T-helper 2 cell treated with Interferon-gamma antibody and Interleukin-4, amounts not matched to agents 100 ng/mL and 5 ng/mL, for 36 hours (primary cell): ENCODE results near the gene GLIS1. TPM values are rescaled to one million over a fixed set of nuclear protein-coding genes. Genes with fewer than 3 reads are reported as not detected.
"Not testable (repeated sequence)": the region's sequence is repeated elsewhere in the genome, so short reads cannot be mapped to it uniquely, and the experiment has no call there.

Source experiments
- intact Hi-C: fragments of 100-400 bp; cut with micrococcal nuclease; formaldehyde crosslinking; loops from one replicate; pipeline ENCODE4 v1.15.1; 2023
- total RNA-seq: library from RNA; stranded (reverse); gene quantifications from 2 replicates; pipeline ENCODE4 v1.2.3, GENCODE V29; 2022

Gene GLIS1
- not detected in 2 replicates for total RNA-seq

- intact Hi-C loops: no loop called here
Measured at GRCh38 chr1:53739109-53739681, at the start of gene GLIS1. Gene GLIS1 (minus strand): TSS chr1:53739164. CDS start chr1:53738064, 1,100 bp downstream.

- intact Hi-C loops: no loop called here
Measured at GRCh38 chr1:53787655-53788054, 48.7 kb upstream of the GLIS1 start.

GRCh38 chr1:53783056-53783455, 44.1 kb upstream of the GLIS1 start:
- intact Hi-C loops: no loop called here

DNA sequence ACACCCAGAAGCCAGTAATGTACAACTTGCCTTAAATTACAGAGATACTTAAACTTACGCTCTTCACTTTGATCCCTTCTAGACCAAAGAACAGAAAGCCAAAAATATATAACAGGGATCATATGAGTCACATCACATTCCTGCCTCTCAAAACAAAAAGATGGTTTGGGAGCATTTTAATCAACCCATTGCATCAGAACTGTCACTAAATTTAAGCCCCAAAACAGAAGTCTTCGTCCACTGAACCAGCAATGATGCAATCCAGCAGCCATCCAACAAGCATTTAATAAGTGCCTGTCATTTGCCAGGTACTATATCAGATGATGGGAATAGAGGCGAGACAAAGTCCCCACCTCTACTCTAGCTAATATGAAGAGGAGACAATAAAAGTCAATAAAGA, 42.7 kb upstream of the GLIS1 start:
- intact Hi-C loops: no loop called here

GRCh38 chr1:53777272-53777671, 38.3 kb upstream of the GLIS1 start:
- intact Hi-C loops: no loop called here

DNA sequence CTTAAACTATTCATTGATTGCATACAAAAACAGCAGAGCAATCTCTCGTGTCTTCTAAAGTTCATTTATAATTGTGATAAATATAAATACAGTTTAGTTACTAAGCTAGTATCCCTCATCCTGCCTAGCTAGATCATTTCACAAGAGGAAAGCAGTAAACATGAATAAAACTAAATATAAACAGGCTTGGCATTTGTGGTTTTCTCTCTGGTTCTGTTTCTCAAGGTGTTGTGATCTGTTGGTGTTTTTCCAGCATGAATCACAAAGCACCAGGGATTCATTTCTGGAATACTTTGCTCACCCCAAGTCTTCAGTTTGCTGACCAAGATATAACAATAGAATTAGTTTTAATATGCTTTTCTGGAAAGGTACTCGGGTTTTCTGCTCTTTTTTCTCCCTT, 32.7 kb upstream of the GLIS1 start:
- intact Hi-C loops: no loop called here

DNA sequence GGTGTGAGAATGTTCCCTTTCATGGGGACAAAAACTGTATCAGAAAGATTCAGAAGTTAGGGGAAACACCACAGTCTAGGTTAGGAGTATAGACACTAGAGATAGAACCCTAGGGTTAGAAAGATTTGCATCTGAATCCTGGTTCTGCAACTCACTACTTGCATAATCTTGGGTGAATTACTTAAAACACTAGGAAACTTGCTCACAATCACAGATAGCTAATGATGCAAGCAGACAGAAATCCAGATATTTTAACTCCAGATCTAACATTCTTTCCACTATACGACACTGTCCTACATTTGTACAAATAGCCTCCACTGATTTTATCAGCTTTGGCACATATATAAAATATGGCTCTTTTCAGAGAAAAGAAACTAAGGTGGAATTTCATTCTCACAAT, 30.8 kb upstream of the GLIS1 start:
- intact Hi-C loops: no loop called here

- intact Hi-C loops: no loop called here
Measured at GRCh38 chr1:53769184-53769583, 30.2 kb upstream of the GLIS1 start.

DNA sequence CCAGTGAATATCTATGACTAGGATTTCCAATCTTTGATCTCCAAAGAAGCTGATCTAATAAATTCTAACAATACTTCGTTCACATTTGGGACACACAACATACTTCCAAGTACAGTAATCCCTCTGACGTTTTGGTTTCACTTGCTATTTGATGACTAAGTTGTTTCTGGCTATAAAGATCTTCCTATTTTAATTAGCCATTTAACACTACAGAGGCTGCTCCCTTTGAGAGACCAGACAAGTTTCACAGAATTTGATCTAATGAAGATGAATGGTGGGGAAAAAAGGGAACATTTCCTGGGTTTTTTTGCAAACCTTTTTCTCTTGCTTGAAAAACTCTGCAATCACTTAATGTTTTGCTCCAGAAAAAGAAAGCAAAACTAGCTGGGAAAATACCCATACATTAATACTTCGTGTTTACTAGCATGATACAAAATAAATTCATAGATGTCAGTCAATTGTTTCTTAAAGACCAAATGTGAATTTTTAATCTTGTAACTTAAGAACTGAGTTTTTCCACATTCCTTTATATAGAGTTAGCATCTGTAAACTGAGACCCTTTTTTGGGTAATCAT, 28.0 kb upstream of the GLIS1 start:
- intact Hi-C loops: no loop called here

GRCh38 chr1:53766194-53766742, 27.3 kb upstream of the GLIS1 start:
- intact Hi-C loops: no loop called here

- intact Hi-C loops: no loop called here
Measured at GRCh38 chr1:53765657-53766056, 26.7 kb upstream of the GLIS1 start.

- intact Hi-C loops: no loop called here
Measured at GRCh38 chr1:53763911-53764310, 24.9 kb upstream of the GLIS1 start.

DNA sequence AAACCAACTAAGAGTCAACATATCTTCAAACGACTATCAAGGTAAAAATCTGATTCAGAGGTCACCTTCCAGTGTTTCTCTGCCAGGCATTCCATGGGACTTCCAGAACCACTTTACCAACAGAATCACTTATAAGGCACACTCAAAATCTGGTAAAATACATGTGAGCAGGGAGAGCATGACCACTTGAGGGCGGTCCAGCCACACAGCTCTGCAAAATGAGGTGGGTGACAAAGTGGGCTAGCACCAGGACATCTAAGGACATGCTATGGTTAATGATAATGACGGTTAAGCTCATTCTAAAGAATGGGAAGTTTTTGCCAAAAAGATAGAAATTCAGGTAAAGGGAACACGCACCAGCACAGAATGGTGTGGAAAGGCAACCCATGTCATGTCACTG, 24.5 kb upstream of the GLIS1 start:
- intact Hi-C loops: no loop called here

DNA sequence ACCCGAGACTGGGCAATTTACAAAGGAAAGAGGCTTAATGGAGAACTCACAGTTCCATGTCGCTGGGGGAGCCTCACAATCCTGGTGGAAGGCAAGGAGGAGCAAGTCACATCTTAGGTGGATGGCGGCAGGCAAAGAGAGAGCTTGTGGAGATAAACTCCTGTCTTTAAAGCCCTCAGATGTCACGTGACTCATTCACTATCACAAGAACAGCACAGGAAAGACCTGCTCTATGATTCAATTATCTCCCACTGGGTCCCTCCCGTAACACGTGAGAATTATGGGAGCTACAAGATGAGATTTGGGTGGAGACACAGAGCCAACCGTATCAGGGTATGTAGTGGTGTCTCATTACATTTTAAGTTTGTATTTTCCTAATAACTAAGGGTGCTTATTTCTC, 21.5 kb upstream of the GLIS1 start:
- intact Hi-C loops: not testable (repeated sequence)

DNA sequence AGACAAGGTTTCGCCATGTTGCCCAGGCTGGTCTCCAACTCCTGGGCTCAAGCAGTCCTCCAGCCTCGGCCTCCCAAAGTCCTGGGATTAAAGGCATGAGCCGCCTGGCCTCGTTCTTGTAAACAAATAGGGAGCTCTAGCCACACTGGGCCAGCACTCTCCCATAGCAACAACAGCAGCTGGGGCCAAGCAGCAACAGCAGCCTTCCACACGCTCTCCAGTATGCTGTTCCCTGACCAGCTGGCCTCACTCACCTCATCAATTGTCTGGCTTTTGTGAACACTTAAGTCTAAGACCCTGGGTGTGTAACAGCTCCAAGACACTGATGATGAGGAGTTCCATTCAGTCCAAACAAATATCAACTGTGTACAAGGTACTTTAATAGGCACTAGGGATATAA, 16.9 kb upstream of the GLIS1 start:
- intact Hi-C loops: no loop called here

- intact Hi-C loops: loop anchor here (1.0 kb wide), 1 partner anchor 269 kb away; no protein-coding TSS in a partner anchor
Measured at GRCh38 chr1:53754484-53755312, 15.7 kb upstream of the GLIS1 start.

DNA sequence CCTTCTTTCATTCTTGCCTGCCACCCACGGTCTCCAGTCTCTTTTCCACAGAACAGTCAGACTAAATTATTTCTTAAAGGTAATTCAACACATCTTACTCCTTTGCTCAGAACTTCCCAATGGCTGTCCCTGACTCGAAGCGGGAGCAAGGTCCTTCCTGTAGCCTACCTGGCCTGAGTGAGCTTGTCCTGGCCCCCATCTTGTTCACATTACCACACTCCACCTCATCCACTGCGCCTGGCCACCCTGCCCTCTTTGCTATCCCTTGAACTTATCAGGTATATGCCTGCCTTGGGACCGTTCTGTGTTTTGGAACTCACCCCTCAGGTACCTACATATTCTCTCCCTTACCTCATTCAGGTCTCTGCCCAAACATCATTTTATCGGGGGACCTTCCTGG, 13.3 kb upstream of the GLIS1 start:
- intact Hi-C loops: no loop called here

DNA sequence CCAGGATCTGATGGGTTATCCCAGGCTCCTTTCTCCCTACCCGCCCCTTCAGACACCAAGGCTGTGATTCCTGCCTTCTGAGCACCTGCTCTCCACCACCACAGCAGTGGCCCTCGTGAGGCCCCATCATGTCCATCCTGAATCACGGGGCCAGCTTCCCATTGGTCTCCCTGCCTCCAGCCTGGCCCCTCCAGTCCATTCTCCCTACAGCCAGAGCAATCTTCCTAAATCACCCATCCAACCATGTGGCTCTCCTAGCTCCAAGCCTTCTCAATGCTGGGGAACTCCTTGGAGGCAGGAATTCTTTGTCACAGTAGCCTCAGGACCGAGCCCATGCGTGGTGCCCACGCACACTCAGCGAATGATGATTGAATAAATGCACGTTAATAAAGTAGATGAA, 8.9 kb upstream of the GLIS1 start:
- intact Hi-C loops: no loop called here

DNA sequence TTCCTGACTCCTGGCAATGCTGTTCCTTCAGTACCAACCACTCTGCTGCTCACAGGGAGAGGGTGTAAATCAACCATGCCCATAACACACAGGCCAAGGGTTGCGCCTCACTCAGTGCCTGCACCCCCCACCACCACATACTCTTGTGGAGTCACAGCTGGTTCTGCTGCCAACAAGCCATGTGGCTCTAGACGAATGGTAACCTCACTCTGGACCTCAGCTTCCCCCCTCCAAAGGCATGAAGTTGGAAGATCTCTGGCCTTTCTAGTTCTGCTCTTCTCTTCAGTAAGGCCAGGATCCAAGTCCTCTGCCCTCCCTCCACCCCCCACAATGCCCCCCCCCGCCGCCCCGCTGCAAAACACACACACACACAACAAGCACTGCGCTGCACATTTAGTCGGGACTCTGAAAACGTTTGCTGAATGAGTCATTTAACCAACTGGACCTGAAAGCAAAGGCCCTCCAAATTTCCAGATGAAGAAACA, 1.7 kb upstream of the GLIS1 start:
- intact Hi-C loops: no loop called here

DNA sequence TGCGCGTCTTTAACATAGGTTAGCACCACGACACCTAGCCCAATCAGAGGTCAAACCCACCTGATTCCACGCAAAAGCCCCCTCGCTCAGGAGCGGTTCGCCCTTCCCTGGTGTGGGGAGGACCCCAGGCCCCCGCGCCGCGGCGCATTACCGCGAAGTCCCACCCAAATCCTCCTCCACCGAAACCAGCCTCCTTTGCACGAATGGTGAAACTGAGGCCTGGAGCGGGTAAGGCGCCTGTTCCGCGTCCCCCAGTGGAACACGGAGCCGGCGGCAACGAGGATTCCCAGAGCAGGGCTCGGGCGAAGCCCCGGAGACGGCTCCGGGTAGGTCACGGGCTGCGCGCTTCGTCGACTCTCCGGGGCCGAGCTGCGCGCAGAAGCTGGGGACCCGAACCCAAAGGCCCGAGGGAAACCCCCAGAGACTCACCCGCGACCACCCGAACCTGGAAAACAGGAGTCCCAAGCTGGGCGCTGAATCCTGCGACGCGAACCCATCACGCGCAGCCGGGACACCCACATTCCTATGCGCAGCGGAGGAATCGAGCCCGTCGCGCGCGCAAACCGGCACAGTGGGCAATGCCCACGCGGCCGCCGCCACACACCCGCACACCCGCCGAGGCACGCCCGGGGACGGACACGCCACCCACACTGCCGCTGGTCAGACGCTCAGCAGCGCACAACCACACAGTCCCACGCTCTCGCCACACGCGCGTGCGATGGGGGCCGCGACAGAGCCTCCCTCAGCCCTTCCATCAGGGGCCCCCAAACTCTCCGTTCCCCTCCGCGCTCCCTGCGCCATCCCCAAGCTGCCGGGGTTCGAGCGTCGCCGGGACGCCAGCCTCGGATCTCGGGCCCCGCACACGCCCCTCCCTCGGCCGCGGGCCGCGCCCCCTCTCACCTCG, 507 bp downstream of the GLIS1 start:
- intact Hi-C loops: no loop called here

DNA sequence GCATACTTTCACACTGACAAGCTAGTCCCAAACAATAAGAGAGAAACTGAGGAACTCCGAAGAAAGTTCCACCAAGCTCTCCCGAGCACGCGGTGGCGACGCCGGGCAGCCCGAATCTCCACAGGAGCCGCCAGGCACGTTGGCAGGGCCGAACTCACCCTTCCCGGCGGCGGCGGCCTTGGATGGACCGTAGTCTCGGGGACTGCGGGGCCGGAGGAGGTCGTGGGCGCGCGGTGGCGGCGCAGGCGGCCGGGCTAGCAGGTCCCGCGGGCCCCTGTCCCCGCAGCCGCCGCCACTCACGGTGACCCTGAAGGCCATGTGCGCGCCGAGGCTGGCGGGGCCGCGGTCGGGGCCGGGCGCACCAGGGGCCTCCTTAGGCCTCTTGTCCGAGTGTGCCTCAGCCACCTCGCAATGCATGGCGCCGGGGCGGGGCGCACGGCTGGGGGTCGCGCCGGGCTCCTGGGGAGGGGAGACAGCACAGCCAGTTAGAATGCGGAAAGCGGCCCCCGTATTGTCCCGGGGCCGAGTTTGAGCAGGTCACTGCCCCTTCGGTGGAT, 1.2 kb downstream of the GLIS1 start:
- intact Hi-C loops: no loop called here
